Subcutaneous adipose tissue (tissue), 4 donors: ENCODE data around the gene BICC1. TPM values are rescaled to one million over a fixed set of nuclear protein-coding genes. Genes with fewer than 3 reads are reported as not detected.

Experiments
- CTCF ChIP-seq: fragments of 450-650 bp; IDR thresholded peaks from one replicate; pipeline ENCODE4 v1.5.1; 2016; ENCODE audit warnings: low read depth, mild to moderate bottlenecking, control low read depth, antibody characterized with exemption, moderate library complexity
- total RNA-seq, 4 donors: library from RNA; depleted of rRNA; stranded (reverse); fragments of >200 nt; gene quantifications; one replicate each; pipeline ENCODE4 v1.1.0, GENCODE V29; 2016

Gene BICC1
- total RNA-seq, 4 donors from 2014 or later: 17.9 to 26.0 (median 23.0) TPM

DNA sequence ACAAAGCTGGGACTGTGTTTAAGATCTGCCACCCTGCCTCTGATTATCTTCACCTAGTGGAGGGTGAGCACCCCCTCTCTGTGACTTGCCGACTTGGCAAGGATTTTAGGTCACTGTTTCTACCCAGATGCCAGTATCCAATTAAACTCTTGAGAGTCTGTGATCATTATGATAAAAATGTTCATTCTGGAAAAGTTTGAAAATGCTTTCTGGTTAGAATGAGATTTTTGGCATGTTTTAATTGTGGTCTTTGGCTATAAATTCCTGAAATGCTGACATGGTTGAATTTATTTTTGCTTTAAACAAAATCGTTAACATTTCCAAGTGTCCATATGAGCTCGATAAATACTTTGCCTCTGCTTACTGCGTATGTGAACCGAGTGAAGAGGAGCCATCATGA lies 221.4 kb downstream of the BICC1 start:
- no peak for TF ChIP-seq CTCF

GRCh38 chr10:58734664-58735063 lies 222.0 kb downstream of the BICC1 start:
- TF ChIP-seq CTCF: no peak

DNA sequence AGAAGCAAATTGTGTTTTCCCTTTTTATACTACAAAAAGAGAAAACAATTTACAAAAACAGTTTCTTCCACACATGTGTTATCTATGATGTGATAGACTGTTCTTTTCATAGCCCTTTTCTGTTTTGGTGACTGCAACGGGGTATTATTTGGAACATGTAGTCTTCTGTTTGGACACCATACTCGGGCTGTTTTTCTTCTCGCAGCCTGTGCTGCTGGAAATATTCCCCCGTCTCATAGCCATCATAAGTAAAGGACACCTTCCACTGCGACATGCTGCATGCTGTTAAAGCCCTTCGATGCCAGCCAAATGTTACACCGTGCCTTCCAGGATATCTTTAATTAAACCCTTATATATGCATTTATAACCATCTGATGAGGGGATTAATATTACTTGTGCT lies 222.4 kb downstream of the BICC1 start:
- TF ChIP-seq CTCF: no peak

GRCh38 chr10:58740620-58741369 lies 228.1 kb downstream of the BICC1 start:
- TF ChIP-seq CTCF: no peak

GRCh38 chr10:58741673-58742072 lies 229.0 kb downstream of the BICC1 start:
- no peak for TF ChIP-seq CTCF

DNA sequence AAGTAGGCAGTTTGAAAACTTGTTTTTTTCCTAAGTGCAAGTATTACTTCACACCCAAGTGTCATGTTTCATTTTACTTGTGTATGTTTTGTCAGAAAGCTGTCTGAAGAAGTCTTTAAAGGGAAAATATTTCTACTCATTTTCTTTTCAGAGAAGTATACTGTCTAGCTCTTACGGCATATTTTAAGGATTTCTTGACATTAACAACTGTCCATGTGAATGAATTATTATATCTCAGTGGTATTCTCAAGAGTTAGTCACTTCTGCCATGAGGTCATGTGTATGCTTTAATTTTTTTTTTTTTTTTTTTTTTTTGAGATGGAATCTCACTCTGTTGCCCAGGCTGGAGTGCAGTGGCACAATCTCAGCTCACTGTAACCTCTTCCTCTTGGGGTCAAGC lies 229.5 kb downstream of the BICC1 start:
- no peak for TF ChIP-seq CTCF

DNA sequence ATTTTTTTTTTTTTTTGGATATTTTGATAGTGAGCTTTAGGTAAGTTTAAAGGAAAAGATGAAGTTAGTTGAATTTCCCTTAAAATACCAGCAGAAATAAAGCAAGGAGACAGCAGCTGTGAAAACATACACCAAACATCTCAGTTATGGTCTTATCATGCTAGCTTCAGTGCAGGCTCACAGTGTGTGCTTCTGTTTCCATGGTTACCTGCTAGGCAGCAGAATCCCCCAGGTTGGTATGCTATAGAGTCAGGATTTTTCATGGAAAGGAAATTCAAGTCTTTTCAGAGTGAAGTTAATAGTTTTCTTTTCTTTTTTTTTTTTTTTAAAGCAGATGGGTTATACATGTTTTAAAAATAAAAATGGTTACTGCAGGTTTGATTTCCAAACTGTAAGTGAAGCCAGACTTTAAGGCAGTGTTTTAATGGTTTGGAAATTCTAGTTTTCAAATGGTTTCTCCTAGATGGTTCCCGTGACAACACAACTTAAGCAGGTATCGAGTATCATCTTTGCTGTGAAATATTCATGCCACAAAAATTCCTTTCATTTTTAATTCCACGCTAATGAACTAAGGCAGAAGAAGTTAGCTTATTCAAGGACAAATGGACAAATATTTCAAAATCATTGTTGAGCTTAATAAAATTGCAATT lies 230.9 kb downstream of the BICC1 start:
- no peak for TF ChIP-seq CTCF
